ENCODE results near the gene MAPK13.

The MAPK13 gene

DNA sequence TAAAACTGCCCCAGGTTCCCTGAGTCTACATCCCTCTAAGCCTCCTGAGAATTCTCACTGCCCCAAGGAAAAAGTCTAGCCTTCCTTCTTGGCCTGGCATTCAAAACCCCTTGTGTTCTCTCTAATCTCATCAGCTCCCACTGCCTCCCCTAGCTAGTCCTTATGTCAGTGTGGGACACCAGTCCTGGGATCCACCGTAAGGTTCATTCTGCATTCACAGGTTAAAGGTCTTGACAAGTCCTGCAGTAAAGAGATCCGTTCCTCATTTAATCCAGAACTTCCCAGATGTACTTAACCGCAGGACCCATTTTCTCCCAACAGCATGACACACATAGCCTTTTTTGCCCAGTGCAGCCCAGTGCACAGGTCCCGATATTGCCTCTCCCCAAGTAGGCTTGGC, 11.6 kb downstream of the MAPK13 start:
- Histone ChIP-seq H3K27ac (ENCODE audit: poor library complexity, severe bottlenecking) (no peak overlapping the region), H3K4me1 (ENCODE audit: insufficient read depth, poor library complexity, severe bottlenecking) (no peaks in the 10 kb centered on the region), H3K9me3 (ENCODE audit: severe bottlenecking) (no peaks in the 10 kb centered on the region), H3K4me3 (ENCODE audit: severe bottlenecking) (no peak overlapping the region), H3K36me3 (ENCODE audit: low read depth) (peaks cover 26% of the 10 kb centered on the region), H3K27me3 (ENCODE audit: insufficient read depth, poor library complexity, severe bottlenecking) (no peaks in the 10 kb centered on the region)
- no peak for ATAC-seq (ENCODE audit: low read depth)
- TF ChIP-seq, protein P1, sequence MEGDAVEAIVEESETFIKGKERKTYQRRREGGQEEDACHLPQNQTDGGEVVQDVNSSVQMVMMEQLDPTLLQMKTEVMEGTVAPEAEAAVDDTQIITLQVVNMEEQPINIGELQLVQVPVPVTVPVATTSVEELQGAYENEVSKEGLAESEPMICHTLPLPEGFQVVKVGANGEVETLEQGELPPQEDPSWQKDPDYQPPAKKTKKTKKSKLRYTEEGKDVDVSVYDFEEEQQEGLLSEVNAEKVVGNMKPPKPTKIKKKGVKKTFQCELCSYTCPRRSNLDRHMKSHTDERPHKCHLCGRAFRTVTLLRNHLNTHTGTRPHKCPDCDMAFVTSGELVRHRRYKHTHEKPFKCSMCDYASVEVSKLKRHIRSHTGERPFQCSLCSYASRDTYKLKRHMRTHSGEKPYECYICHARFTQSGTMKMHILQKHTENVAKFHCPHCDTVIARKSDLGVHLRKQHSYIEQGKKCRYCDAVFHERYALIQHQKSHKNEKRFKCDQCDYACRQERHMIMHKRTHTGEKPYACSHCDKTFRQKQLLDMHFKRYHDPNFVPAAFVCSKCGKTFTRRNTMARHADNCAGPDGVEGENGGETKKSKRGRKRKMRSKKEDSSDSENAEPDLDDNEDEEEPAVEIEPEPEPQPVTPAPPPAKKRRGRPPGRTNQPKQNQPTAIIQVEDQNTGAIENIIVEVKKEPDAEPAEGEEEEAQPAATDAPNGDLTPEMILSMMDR (IDR thresholded peaks at IDR 0.05; ENCODE audit: poor library complexity, severe bottlenecking): no peak
- DNase-seq (ENCODE audit: low spot score): no peak

DNA sequence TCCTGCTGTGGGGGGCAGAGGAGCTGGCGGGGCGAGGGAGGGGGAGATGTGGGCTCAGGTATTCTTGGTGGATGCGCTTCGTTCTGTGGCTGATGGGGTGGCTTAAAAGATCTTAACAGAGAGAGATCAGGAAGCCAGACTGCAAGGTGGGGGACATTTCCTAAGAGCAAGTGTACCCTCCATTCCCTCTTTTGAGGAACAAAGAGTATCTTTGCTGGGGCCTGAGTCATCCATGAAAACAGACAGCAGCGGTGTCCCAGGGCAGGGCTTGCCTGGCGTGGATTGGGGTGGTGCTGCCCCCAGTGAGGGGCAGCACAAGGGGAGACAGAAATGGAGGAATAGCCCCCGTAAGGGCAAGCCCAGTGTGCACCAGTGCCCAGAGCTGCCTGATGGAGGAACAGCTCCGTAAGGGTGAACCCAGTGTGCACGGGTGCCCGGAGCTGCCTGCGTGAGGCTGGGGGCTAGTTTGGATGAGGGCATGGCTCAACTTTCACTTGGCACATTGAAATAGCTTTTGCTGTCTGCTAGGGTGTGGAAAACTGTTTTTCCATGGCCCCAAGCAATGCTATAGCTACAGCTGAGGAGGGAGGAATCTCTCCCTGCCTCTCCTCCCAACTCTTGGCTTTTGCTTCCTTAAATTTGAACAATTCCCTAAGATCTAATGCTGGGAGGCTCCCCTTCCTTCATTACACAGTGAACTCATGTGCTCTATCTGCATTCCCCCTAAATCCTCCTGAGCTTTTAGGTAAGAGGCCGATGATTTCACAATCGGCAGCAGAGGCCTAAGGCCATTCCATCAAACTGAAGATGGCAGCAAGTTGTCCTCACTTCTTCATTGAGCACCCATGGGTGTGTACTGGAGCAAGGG, 12.9 kb downstream of the MAPK13 start:
- Histone ChIP-seq H3K36me3 (ENCODE audit: low read depth) (peaks cover 20% of the 10 kb centered on the region), H3K4me1 (ENCODE audit: insufficient read depth, poor library complexity, severe bottlenecking) (no peaks in the 10 kb centered on the region), H3K9me3 (ENCODE audit: severe bottlenecking) (no peaks in the 10 kb centered on the region), H3K4me3 (ENCODE audit: severe bottlenecking) (no peak overlapping the region), H3K27ac (ENCODE audit: poor library complexity, severe bottlenecking) (no peak overlapping the region), H3K27me3 (ENCODE audit: insufficient read depth, poor library complexity, severe bottlenecking) (no peaks in the 10 kb centered on the region)
- no peak for ATAC-seq (ENCODE audit: low read depth)
- TF ChIP-seq, protein P1 (IDR thresholded peaks at IDR 0.05; ENCODE audit: poor library complexity, severe bottlenecking): no peak
- DNase-seq (ENCODE audit: low spot score): no peak

DNA sequence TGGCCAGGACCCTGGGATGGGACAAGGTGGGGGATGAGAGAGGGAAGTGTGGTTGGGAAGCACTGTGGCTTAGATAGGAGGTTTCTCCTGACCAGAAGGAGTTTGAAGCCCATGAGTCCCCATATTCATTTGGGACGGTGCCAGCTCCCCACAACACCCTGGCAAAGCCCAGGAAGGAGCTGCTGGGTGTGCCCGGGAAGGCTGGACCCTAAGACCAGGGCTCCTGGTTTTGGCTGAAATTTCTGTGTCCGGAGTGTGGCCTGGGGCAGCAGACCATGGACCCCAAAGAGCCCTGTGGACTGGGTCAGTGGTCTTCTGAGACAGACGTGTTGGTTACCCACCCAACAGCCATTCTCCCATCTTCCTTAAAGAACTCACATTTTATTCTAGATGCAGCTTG, 15.2 kb downstream of the MAPK13 start:
- H3K4me3 ChIP-seq (ENCODE audit: severe bottlenecking): no peak overlapping the region
- no peaks in the 10 kb centered on the region for H3K9me3 ChIP-seq (ENCODE audit: severe bottlenecking)
- ATAC-seq (ENCODE audit: low read depth) (no peak), DNase-seq (ENCODE audit: low spot score) (no peak)
- H3K36me3 ChIP-seq (ENCODE audit: low read depth): 0 out of 2 replicates have a peak, but pooled peaks cover 5% of the 10 kb centered on the region
- TF ChIP-seq, protein P1 (IDR thresholded peaks at IDR 0.05; ENCODE audit: poor library complexity, severe bottlenecking): no peak
- H3K27ac ChIP-seq (ENCODE audit: poor library complexity, severe bottlenecking): no peak overlapping the region
- no peaks in the 10 kb centered on the region for H3K27me3 ChIP-seq (ENCODE audit: insufficient read depth, poor library complexity, severe bottlenecking)
- H3K4me1 ChIP-seq (ENCODE audit: insufficient read depth, poor library complexity, severe bottlenecking): no peaks in the 10 kb centered on the region

DNA sequence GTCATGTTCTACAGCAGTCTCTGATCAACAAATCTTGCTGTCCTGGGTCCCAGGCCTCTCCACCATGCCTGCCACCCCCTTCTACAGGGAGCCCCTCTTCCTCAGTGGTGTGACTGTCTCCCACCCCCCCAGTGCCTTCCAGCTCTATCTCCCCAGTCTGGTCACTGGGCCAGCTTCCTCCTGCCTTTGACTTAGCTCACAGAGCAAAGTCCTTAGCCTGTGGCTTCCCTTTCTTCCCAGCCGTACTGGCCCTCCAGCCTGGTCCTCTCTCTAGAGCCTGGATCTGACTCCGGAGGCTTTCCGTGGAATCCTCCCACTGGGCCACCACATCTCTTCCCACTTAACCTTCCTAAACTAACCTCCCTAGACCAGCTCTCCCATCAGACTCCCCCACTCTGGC, 17.0 kb downstream of the MAPK13 start:
- TF ChIP-seq, protein P1 (IDR thresholded peaks at IDR 0.05; ENCODE audit: poor library complexity, severe bottlenecking): no peak
- H3K27ac ChIP-seq (ENCODE audit: poor library complexity, severe bottlenecking): no peak overlapping the region

DNA sequence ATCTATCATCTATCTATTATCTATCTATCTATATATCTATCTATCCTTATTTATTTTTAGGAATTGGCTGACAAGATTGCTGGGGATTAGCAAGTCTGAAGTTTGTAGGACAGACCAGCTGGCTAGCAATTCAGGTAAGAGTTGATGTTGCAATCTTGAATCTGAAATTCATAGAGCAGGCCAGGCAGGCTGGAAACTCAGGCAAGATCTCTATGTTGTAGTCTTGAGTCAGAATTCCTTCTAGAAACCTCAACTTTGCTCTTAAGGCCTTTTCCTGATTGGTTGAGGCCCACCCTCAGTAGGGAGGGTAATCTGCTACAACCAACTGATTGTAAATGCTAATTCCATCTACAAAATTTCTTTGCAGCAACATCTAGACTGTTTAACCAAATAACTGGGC, 19.2 kb downstream of the MAPK13 start:
- no peak for DNase-seq (ENCODE audit: low spot score)
- Histone ChIP-seq H3K27ac (ENCODE audit: poor library complexity, severe bottlenecking) (no peak overlapping the region), H3K4me1 (ENCODE audit: insufficient read depth, poor library complexity, severe bottlenecking) (peaks cover 5% of the 10 kb centered on the region), H3K27me3 (ENCODE audit: insufficient read depth, poor library complexity, severe bottlenecking) (no peaks in the 10 kb centered on the region), H3K9me3 (ENCODE audit: severe bottlenecking) (no peaks in the 10 kb centered on the region), H3K36me3 (ENCODE audit: low read depth) (no peaks in the 10 kb centered on the region), H3K4me3 (ENCODE audit: severe bottlenecking) (no peak overlapping the region)
- ATAC-seq (ENCODE audit: low read depth): no peak
- TF ChIP-seq, protein P1 (IDR thresholded peaks at IDR 0.05; ENCODE audit: poor library complexity, severe bottlenecking): no peak

More for the DNA sequence above, 17.0 kb downstream of the MAPK13 start:
- no peak for ATAC-seq (ENCODE audit: low read depth)
- H3K9me3 ChIP-seq (ENCODE audit: severe bottlenecking): no peaks in the 10 kb centered on the region
- no peak for DNase-seq (ENCODE audit: low spot score)
- H3K4me1 ChIP-seq (ENCODE audit: insufficient read depth, poor library complexity, severe bottlenecking): no peaks in the 10 kb centered on the region
- no peak overlapping the region for H3K4me3 ChIP-seq (ENCODE audit: severe bottlenecking)
- no peaks in the 10 kb centered on the region for H3K36me3 ChIP-seq (ENCODE audit: low read depth)
- H3K27me3 ChIP-seq (ENCODE audit: insufficient read depth, poor library complexity, severe bottlenecking): no peaks in the 10 kb centered on the region

All from RWPE2 (cell line).